ENCODE results near the gene FGF3. TPM values are rescaled to one million over a fixed set of nuclear protein-coding genes. Genes with fewer than 3 reads are reported as not detected.
A peak's percentile ranks its signal among the peaks of the same experiment; 100 is the strongest.

Gene FGF3
- total RNA-seq, 1 donor from 2014 or later = not detected

GRCh38 chr11:69819541-69820070 is 390 bp upstream of the FGF3 start:
- no peaks in the 10 kb centered on the region for H3K79me2 ChIP-seq (ENCODE audit: insufficient read depth, low read length)
- no peak overlapping the region for H3K9ac ChIP-seq (ENCODE audit: low read length)
- Mint-ChIP-seq H3K4me1 (ENCODE audit: low read depth, unreplicated experiment) (no peaks in the 10 kb centered on the region), H3K4me3 (ENCODE audit: unreplicated experiment) (no peak overlapping the region), H3K36me3 (ENCODE audit: low read depth, unreplicated experiment) (no peaks in the 10 kb centered on the region), H3K27me3 (ENCODE audit: low read depth, unreplicated experiment) (peaks cover 72% of the 10 kb centered on the region), H3K27ac (ENCODE audit: unreplicated experiment) (no peak overlapping the region), H3K9me3 (ENCODE audit: unreplicated experiment) (no peaks in the 10 kb centered on the region)
- H3K36me3 ChIP-seq (ENCODE audit: insufficient read depth, low read length) = no peaks in the 10 kb centered on the region
- no peak overlapping the region for H3K4me3 ChIP-seq (ENCODE audit: insufficient read depth, low read depth, low read length)
- H3K9me3 ChIP-seq (ENCODE audit: insufficient read depth, low read depth, low read length) = no peaks in the 10 kb centered on the region
- no peaks in the 10 kb centered on the region for H4K20me1 ChIP-seq (ENCODE audit: insufficient read depth, low read length)
- H3K27me3 ChIP-seq (ENCODE audit: insufficient read depth, low read length) = peaks cover 64% of the 10 kb centered on the region
- no peak for TF ChIP-seq EZH2 (IDR thresholded peaks at IDR 0.05; ENCODE audit: insufficient read depth, low read length)
- no peak for TF ChIP-seq CTCF (IDR thresholded peaks at IDR 0.05; ENCODE audit: insufficient read depth, low read depth, low read length)
- no peak for FAIRE-seq
- H3K4me2 ChIP-seq (ENCODE audit: low read length) = no peak overlapping the region
- H3K4me1 ChIP-seq (ENCODE audit: insufficient read depth, low read length) = peaks cover 4% of the 10 kb centered on the region
- H2AFZ ChIP-seq (ENCODE audit: low read depth, low read length) = no peak overlapping the region
- no peak for DNase-seq (ENCODE audit: low read depth)
- no peak overlapping the region for H3K27ac ChIP-seq (ENCODE audit: low read depth, low read length)

- no peak overlapping the region for H3K4me3 Mint-ChIP-seq (ENCODE audit: unreplicated experiment)
- Histone ChIP-seq H3K27me3 (ENCODE audit: insufficient read depth, low read length) (peaks cover 59% of the 10 kb centered on the region), H4K20me1 (ENCODE audit: insufficient read depth, low read length) (no peaks in the 10 kb centered on the region), H3K9me3 (ENCODE audit: insufficient read depth, low read depth, low read length) (no peaks in the 10 kb centered on the region), H2AFZ (ENCODE audit: low read depth, low read length) (no peak overlapping the region), H3K4me3 (ENCODE audit: insufficient read depth, low read depth, low read length) (no peak overlapping the region), H3K79me2 (ENCODE audit: insufficient read depth, low read length) (no peaks in the 10 kb centered on the region), H3K4me1 (ENCODE audit: insufficient read depth, low read length) (peaks cover 4% of the 10 kb centered on the region), H3K27ac (ENCODE audit: low read depth, low read length) (no peak overlapping the region), H3K4me2 (ENCODE audit: low read length) (peak overlapping the region; percentile 65), H3K9ac (ENCODE audit: low read length) (no peak overlapping the region), H3K36me3 (ENCODE audit: insufficient read depth, low read length) (no peaks in the 10 kb centered on the region)
- TF ChIP-seq CTCF (IDR thresholded peaks at IDR 0.05; ENCODE audit: insufficient read depth, low read depth, low read length) (no peak), EZH2 (IDR thresholded peaks at IDR 0.05; ENCODE audit: insufficient read depth, low read length) (no peak)
- peaks cover 66% of the 10 kb centered on the region for H3K27me3 Mint-ChIP-seq (ENCODE audit: low read depth, unreplicated experiment)
- DNase-seq (ENCODE audit: low read depth) (no peak), FAIRE-seq (no peak)
- no peaks in the 10 kb centered on the region for H3K4me1 Mint-ChIP-seq (ENCODE audit: low read depth, unreplicated experiment)
- H3K36me3 Mint-ChIP-seq (ENCODE audit: low read depth, unreplicated experiment) = no peaks in the 10 kb centered on the region
- no peak overlapping the region for H3K27ac Mint-ChIP-seq (ENCODE audit: unreplicated experiment)
- no peaks in the 10 kb centered on the region for H3K9me3 Mint-ChIP-seq (ENCODE audit: unreplicated experiment)
Measured at GRCh38 chr11:69818231-69818602, 999 bp downstream of the FGF3 start.

All from astrocyte (in vitro differentiated cells and primary cell).